CD4-positive, alpha-beta T cell treated with Interleukin-1 beta for 1 hour (primary cell): ENCODE data around the gene PPHLN1.

Experiments
- DNase-seq, 2 donors: peaks; one replicate each; pipeline ENCODE4 v3.0.0-alpha.2; 2020 to 2022

The PPHLN1 gene, protein sequence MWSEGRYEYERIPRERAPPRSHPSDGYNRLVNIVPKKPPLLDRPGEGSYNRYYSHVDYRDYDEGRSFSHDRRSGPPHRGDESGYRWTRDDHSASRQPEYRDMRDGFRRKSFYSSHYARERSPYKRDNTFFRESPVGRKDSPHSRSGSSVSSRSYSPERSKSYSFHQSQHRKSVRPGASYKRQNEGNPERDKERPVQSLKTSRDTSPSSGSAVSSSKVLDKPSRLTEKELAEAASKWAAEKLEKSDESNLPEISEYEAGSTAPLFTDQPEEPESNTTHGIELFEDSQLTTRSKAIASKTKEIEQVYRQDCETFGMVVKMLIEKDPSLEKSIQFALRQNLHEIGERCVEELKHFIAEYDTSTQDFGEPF

DNA sequence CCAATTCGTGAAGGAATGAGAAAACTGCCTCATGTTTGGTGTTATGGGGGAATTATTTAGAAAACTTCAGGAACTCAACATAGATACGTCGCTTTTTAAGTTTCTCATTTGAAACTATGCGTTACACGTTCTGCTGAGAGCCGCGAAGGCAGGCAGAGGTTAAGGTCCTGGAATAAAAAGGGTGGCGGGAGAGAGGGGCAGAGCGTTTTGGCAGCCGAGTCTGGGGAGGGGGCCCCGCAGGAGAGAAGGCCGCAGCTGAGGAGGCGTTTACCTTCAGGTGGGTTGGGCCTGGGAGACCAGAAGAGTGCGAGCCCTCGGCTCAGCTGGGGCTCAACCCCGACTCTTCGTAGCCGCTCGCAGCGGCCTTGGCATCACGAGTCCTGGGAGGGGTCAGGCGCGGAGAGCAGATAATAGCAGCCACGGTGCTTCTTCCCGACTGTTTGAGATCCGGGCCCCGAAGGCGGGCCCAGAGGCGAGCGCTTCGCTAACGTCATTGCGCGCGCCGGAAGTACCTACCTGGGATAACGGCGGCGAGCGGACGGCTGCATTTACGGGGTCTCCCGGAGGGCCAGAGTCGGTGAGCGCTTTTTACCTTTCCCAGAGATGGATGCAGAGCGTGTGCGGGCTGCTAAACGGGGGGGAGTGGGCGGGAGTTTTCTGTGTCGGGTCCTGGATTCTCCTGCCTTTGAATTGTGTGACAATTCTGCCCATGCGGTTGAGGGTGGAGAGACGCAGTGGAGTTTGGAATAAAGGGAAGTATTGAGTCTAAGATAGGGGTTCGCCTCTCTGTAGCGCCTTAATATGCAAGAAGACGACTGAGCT lies at the start of gene PPHLN1, which contains the start of gene ZCRB1:
PPHLN1 (plus strand) TSS at position 515 of the 822 bp plus-strand sequence. CDS start 9,736 bp downstream, outside the sequence.
ZCRB1 (minus strand) TSS at position 442 of the 822 bp plus-strand sequence. CDS start 1,992 bp downstream, outside the sequence.
- peak; percentile 82 for DNase-seq

DNA sequence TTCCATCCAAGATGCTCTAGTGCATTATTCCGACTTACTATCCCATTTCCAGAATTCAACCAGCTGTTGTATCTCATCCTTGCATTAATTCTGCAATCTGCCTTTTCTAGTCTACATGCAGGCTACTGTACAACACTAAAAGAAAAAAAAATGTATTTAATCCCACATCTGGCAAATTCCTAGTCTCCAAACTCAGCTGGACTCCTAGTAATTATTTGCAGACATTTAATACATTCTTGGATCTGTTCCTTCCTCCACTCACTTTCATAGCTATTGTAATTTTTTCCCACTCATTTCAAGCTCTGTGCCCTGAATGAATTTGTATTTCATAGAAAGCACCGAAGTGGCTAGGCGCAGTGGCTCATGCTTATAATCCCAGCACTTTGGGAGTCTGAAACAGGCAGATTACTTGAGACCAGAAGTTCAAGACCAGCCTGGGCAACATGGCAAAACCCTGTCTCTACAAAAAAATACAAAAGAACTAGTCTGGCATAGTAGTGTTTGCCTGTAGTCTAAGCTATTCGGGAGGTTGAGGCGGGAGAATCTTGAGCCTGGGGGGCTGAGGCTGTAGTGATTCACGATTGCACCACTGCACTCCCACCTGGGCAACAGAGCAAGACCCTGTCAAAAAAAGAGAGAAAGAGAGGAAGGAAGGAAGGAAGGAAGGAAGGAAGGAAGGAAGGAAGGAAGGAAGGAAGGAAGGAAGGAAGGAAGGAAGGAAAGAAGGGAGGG lies 48.4 kb upstream of the PPHLN1 start:
- DNase-seq: no peak

DNA sequence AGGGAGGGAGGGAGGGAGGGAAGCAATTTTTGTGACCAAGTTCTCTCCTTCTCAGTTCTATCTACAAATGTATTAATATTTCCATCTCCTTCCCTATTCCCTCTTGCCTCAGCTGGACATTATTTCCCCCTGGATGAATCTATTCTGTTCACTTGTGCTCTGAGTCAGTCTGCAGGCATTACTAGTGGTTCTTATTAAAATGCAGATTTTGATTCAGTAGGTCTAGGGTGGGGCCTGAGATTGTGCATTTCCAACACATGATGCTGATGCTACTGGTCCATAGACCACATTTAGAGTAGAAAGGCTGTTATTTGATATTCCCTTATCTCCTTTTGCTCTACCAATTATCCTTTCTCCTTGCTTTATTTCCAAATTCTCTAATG lies 47.8 kb upstream of the PPHLN1 start:
- DNase-seq: no peak

DNA sequence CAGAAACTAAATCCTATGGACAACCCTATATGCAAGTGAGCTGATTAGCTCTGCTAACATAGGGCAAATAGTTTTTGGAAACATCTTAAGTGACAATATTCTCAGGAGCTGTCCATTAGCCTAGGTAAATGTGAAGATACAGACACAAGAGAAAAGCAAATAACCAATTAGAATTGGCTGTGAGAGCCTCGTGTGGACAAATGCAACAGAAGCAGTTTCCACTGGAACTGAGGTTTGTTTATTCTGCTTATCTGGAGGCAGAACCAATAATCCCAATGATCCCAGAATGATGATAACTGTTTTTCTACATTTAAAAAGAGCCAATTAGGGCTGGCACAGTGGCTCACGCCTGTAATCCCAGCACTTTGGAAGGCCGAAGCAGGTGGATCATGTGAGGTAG lies 44.7 kb upstream of the PPHLN1 start:
- DNase-seq: no peak

DNA sequence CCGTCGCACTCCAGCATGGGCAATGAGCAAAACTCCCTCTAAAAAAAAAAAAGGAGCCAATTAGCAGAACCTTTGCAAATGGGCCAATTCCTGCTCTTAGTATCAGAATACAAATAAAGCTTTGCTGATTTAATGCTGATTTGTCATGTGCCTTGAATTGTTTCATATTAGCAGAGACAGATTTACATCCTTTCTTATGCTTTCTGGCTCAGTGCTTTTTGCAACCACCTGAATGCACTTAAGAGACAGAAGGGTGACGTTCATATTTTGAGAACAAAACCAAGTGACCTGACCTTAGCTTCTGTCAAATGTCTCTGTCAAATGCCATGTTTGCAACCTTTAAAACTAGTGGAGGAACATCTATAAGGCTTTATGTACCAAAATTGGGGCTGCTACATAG lies 44.1 kb upstream of the PPHLN1 start:
- DNase-seq: no peak

DNA sequence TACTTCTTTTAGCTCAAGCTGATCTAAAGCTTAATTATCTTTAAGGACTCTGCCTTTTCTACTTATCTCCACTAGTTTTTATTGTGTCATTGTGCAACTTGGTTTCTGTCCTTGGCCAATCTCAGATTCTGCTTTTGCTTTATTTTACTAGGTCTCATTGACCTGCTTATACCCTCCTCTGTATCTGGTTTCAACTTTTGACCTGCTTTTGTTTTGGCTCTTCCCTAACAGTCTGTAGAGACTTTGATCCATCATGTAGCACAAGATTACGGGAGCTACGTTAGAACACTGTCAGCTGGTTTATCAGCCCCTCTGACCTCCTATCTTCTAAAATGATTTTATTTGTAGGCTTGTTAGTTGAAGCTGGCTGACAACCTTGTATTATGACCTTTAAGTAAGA lies 43.7 kb upstream of the PPHLN1 start:
- no peak for DNase-seq

DNA sequence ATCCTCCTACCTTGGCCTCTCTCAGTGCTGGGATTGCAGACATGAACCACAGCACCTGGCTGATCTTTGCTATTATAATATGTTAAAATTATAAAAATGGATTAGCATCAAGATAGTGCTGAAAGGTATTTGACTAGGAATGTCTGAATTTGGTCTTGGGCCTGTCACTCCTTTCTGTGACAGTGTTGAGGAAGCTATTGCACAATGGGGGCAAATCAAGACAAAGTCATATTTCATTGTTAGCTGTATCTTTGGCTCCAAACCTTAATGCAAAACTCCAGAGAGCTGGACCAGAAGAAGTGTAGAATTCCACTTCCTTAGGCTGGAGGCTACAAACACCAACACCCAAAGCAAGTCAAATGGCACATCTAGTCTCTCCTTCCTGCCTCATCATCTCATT lies 42.2 kb upstream of the PPHLN1 start:
- DNase-seq: no peak

DNA sequence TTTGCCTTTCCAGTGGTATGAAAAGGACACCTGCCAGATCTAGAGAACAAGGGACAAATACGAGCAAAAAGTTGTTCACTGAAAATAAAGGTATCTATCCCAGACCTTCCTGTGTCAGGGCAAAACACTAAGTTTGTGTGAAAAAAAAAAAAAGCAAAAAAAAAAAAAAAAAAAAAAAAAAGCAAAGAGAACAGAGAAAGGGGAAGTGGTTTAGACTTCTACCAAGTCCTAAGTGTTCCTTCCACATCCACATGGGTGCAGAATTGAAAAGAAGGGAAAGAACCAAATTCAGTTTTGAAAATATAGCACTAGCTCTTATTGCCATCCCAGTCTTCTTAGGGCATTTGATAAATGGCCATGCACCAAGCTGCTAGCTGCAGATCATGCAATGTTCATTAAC lies 41.8 kb upstream of the PPHLN1 start:
- DNase-seq: no peak

DNA sequence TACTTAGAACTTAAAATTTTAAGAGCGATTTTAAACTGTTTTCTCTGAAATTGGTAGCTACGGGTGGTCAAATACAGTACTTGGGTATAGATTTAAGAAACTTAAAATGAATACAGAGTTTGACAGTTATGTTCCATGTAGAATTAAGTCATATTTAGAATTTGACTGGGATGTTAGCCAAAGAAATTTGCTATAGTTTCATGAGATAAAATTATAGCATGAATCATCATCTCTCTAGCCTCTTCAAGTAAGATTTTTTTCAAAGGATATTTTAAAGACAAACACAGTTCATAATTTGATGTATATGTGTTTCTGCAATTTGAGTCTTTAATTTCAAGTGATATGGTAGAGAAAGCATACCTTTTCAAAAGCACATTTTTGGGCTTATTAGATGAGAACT lies 41.1 kb upstream of the PPHLN1 start:
- DNase-seq: no peak

DNA sequence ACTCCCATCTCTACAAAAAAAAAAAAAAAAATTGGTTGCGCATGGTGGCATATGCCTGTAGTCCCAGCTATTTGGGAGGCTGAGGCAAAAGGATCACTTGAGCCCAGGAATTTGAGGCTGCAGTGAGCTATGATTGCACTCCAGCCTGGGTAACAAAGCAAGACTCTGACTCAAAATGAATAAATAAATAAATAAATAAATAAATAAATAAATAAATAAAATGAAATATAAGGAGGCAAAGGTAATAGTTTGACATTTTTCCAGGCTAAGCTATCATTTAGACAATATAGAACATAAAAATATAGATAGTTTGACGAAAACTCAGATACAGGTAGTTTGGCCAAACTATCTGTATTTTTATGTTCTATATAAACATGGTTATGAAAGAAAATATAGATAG lies 40.5 kb upstream of the PPHLN1 start:
- DNase-seq: no peak

DNA sequence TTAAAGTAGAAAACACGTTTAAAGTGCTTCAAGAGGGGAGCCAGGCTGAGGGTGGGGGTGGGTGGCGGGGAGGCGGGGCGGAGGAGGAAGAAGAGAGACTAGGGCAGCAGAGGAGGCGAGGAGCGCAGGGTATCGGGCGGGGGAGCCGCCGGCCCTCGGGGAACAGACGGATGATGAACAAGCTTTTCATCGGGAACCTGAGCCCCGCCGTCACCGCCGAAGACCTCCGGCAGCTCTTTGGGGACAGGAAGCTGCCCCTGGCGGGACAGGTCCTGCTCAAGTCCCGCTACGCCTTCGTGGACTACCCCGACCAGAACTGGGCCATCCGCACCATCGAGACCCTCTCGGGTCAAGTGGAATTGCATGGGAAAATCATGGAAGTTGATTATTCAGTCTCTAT lies 39.2 kb upstream of the PPHLN1 start:
- DNase-seq: no peak

DNA sequence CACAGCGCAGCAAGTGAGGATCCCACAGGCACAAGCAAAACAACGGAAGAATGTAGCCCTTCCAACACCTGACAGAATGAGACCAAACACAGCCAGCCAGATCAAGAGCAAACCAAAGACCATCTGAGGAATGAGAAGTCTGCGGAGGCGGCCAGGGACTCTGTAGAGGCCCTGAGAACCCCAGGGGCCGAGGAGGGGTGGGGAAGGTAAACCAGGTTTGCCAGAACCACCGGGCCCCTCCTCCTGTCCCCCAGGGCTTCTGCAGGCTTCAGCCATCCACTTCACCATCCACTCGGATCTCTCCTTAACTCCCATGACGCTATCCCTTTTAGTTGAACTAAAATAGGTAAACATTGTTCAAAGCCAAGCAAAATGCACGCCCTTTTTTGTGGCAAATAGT lies 37.4 kb upstream of the PPHLN1 start:
- no peak for DNase-seq

DNA sequence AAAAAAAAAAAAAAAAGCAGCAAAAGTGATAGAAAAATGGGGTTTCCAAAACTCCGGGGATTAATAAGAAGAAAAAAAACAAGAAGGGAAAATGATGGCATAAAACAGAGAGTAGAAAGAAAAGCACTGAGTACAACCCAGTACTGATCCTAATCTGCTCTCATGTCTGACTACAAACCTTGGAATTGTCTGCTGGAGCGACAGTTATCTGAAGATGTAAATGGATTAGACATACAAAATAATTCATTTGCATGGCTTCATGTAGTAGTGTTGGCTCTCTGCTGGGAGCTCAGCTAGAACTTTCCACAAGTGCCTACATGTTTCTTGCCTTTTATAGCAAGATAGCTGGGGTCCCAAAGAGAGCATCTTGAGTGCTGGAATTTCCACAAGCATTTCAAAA lies 34.3 kb upstream of the PPHLN1 start:
- DNase-seq: no peak

DNA sequence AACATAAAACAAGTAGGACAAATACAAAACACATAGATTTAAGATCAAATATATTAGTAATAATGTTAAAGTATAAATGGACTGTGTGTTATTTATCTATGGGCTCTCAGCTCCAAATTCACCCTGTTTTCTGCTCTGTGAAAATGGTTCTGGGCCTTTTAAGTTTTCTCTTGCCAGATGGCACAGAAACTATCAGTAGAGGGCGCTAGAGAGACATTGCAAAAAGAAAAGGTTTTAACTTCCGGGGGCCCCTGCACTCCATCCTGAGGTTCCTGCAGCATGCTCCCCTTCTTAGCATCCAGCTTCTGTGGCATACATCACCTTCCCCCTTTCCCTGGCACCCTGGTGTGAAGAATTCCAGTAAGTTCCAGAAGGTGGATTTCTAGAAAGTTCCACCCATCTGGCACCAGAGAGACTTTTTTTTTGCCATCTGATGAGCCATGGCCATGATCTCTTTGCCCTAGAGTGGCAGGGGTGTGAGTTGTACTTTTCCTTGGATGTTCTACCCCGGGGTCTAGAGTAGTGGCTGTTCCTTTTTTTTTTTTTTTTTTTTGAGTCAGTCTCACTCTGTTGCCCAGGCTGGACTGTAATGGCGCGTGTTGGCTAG lies 29.4 kb upstream of the PPHLN1 start:
- peak in 1 of 2 donors; percentile 3 for DNase-seq

DNA sequence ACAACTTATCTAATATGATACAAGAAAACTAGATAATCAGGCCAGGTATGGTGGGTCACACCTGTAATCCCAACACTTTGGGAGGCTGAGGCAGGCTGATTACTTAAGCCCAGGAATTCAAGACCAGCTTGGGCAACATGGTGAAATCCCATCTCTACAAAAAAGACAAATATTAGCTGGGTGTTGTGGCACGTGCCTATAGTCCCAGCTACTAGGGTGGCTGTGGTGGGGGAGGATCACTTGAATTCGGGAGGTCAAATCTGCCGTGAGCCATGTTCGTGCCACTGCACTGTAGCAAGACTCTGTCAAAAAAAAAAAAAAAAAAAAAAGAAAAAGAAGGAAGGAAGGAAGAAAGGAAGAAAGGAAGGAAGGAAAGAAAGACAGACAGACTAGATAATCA lies 27.1 kb upstream of the PPHLN1 start:
- no peak for DNase-seq

DNA sequence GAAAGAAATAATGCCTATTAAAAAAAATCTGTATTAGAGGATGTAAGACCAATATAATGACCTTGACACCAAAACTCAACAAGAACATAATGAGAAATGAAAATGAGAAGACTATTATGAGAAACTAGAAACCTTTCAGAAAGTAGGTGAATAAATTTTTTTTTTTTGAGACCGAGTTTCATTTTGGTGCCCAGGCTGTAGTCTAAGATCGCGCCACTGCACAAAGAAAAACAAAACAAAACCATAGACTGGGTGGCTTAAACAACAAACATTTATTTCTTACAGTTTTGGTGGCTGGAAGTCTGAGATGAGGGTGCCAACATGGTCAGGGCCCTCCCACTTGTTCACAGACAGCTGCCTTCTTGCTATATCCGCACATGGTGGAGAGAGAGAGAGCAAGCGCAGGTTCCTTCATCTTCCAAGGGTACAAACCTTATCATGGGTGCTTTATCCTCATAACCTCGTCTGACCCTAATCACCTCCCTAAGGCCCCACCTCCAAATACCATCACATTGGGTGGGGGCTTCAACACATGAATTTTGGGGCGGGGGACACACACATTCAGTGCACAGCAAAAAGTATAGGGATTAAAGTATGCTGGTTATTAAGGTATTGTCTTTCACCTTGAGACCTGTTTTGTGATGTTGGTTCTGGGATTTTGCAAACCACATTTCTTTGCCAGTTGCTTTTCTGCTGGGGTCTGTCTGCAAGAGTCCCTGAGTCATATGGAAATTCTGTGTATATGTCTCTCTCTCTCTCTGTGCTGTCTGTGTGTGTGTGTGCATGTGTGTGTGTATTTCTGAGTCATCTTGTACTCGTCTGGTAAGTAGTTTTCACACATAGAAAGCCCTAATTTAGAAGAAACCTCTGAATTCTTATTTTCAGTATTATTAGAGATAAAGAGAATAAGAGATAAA lies 26.3 kb upstream of the PPHLN1 start:
- DNase-seq: peak in 1 of 2 donors; percentile 21

DNA sequence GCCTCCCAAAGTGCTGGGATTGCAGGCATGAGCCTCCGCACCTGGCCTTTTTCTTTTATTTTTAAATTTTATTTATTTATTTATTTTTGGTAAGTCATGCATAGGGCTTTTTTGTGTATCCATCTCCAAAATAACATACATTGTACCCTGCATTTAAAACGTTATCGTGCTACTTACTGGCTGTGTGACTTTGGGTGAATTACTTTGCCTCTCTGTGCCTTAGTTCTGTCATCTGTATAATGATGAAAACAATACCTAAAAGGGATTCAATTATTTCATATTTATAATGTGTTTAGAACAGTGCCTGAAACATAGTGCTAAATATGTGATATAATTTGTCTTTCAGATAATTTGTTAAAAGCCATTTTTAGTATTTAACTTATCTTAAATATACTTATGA lies 19.7 kb upstream of the PPHLN1 start:
- DNase-seq: no peak

DNA sequence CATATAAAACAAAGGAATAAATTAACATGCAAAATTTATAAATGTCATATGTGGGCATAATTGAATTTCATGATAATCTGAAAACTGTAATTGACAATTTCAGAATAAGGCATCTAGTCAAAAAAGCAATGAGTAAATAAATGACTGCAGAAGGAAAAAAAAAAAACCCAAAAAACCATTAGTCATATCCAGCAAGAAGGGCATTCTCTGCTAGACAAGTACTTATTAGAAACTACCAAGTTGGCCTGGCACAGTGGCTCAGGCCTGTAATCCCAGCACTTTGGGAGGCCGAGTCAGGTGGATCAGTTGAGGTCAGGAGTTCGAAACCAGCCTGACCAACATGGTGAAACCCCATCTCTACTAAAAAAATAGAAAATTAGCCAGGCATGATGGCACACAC lies 17.6 kb upstream of the PPHLN1 start:
- no peak for DNase-seq

DNA sequence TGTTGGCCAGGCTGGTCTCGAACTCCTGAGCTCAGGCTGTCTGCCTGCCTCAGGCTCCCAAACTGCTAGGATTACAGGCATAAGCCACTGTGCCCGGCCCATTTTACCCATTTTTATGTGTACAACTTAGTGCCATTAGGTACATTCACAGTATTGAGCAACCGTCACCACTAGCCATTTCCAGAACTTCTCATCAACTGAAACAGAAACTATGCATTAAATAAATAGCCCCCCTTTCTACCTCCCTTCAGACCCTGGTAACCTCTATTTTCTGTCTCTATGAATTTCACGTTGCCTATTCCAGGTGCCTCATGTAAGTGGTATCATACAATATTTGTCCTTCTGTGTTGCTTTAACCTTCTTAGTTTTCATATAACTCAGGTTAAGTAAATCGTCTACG lies 16.0 kb upstream of the PPHLN1 start:
- no peak for DNase-seq

DNA sequence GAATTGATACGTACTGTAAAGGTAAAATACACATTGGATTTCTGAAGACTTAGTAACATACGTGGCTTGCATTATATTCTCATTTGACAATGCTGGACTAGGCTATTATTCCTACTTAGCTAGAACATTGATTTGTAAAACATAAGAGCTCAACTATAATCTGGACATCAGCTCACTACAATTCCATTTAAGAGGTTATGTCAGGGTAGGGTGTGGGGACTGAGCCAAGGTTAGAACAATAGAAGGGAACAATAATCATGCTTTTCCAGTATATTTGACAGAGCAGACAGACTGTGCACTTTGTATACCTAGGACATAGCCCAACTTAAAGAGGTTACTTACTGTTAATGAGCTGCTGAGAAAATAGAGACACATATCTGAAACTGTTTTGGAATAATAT lies 10.9 kb upstream of the PPHLN1 start:
- DNase-seq: no peak

DNA sequence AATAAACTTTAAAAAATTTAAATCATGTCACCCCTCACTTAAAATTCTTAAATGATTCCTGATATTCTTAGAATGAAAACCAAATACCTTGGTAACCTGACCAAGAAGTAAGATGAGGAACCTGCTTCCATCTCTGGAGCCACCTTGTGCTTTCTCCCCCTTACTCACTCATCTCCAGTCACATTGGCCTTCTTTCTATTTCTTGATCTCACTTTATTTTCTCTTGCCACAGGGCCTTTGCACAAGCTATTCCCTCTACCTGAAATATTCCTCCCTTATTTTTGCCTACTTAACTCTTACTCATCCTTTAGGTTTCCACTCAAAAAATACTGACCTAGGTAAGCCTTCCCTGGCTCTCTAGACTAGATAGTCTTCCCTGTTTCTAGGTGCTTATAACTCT lies 5.2 kb upstream of the PPHLN1 start:
- DNase-seq: no peak

DNA sequence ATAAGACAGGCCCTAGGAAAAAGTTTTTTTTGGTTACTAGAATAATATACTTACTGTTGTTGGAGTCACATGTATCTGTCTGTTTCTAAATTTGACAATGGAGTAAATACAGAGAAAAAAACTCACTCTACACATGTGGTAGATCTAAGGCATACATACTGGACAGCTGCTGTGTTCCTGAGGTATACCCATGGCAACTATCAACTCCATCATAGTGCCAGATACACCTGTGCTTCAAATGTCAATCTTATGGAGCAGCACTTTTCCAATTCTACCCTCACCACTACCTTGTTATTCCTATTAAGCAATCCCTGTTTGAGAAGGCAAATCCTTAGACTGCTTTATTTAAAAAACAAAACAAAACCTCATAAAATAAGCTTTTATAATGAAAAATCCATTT lies 3.4 kb upstream of the PPHLN1 start:
- DNase-seq: no peak
